ENCODE results near the gene IFT88.

Gene IFT88

GRCh38 chr13:20616059-20616797 lies 49.3 kb downstream of the IFT88 start:
- no peak for DNase-seq (ENCODE audit: low spot score)
- H3K27ac ChIP-seq = no peak overlapping the region
- no peak for TF ChIP-seq CTCF (IDR thresholded peaks at IDR 0.05)
- no peak overlapping the region for H3K4me3 ChIP-seq

GRCh38 chr13:20623000-20623399 lies 56.0 kb downstream of the IFT88 start:
- TF ChIP-seq CTCF (IDR thresholded peaks at IDR 0.05) = no peak
- no peak for DNase-seq (ENCODE audit: low spot score)
- H3K27ac ChIP-seq = no peak overlapping the region
- no peak overlapping the region for H3K4me3 ChIP-seq

GRCh38 chr13:20624213-20624612 lies 57.3 kb downstream of the IFT88 start:
- no peak for DNase-seq (ENCODE audit: low spot score)
- H3K27ac ChIP-seq = no peak overlapping the region
- TF ChIP-seq CTCF (IDR thresholded peaks at IDR 0.05) = no peak
- H3K4me3 ChIP-seq = no peak overlapping the region

- H3K4me3 ChIP-seq = no peak overlapping the region
- no peak for TF ChIP-seq CTCF (IDR thresholded peaks at IDR 0.05)
- H3K27ac ChIP-seq = no peak overlapping the region
- no peak for DNase-seq (ENCODE audit: low spot score)
Measured at GRCh38 chr13:20633802-20634201, 66.8 kb downstream of the IFT88 start.

- no peak for TF ChIP-seq CTCF (IDR thresholded peaks at IDR 0.05)
- H3K4me3 ChIP-seq = no peak overlapping the region
- no peak overlapping the region for H3K27ac ChIP-seq
- DNase-seq (ENCODE audit: low spot score) = no peak
Measured at GRCh38 chr13:20636079-20636478, 69.1 kb downstream of the IFT88 start.

- DNase-seq (ENCODE audit: low spot score) = no peak
- Histone ChIP-seq H3K27ac (no peak overlapping the region), H3K4me3 (no peak overlapping the region)
- TF ChIP-seq CTCF (IDR thresholded peaks at IDR 0.05) = no peak
Measured at GRCh38 chr13:20637811-20638210, 70.9 kb downstream of the IFT88 start.

- Histone ChIP-seq H3K27ac (no peak overlapping the region), H3K4me3 (no peak overlapping the region)
- no peak for DNase-seq (ENCODE audit: low spot score)
- no peak for TF ChIP-seq CTCF (IDR thresholded peaks at IDR 0.05)
Measured at GRCh38 chr13:20647758-20648157, 80.8 kb downstream of the IFT88 start.
